AG09319 (cell line): ENCODE results near the gene DNAJC30.

Source experiments
- DNase-seq: peaks from one replicate; pipeline ENCODE4 v3.0.0-alpha.2; 2010; ENCODE audit warnings: low read depth; ENCODE audit errors: extremely low read depth
- TF ChIP-seq, protein P1 (sequence below): IDR thresholded peaks from 2 replicates; pipeline ENCODE4 v1.5.1; 2011; ENCODE audit warnings: low read depth, mild to moderate bottlenecking, inconsistent platforms, low read length, moderate library complexity

Gene DNAJC30

DNA sequence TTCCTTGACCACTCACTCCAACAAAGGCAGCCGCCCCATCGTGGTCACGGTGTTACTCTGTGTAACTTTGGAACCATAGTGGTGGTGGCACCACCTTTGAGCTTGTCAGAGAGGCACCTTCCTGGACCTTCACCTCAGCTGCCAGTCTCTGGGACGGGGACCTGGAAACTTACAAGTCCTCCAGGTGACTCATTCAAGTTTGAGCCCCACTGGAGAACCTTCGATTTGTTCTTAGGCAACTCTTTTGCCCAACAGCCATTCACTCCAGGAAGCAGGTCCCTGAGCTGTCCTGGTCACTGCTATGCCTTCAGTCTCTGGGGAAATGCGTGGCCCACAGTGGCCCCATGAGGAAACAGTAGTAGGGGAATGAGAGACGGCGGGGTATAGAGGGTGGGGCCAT lies 19.0 kb upstream of the DNAJC30 start:
- no peak for DNase-seq
- TF ChIP-seq, protein P1, sequence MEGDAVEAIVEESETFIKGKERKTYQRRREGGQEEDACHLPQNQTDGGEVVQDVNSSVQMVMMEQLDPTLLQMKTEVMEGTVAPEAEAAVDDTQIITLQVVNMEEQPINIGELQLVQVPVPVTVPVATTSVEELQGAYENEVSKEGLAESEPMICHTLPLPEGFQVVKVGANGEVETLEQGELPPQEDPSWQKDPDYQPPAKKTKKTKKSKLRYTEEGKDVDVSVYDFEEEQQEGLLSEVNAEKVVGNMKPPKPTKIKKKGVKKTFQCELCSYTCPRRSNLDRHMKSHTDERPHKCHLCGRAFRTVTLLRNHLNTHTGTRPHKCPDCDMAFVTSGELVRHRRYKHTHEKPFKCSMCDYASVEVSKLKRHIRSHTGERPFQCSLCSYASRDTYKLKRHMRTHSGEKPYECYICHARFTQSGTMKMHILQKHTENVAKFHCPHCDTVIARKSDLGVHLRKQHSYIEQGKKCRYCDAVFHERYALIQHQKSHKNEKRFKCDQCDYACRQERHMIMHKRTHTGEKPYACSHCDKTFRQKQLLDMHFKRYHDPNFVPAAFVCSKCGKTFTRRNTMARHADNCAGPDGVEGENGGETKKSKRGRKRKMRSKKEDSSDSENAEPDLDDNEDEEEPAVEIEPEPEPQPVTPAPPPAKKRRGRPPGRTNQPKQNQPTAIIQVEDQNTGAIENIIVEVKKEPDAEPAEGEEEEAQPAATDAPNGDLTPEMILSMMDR: no peak

DNA sequence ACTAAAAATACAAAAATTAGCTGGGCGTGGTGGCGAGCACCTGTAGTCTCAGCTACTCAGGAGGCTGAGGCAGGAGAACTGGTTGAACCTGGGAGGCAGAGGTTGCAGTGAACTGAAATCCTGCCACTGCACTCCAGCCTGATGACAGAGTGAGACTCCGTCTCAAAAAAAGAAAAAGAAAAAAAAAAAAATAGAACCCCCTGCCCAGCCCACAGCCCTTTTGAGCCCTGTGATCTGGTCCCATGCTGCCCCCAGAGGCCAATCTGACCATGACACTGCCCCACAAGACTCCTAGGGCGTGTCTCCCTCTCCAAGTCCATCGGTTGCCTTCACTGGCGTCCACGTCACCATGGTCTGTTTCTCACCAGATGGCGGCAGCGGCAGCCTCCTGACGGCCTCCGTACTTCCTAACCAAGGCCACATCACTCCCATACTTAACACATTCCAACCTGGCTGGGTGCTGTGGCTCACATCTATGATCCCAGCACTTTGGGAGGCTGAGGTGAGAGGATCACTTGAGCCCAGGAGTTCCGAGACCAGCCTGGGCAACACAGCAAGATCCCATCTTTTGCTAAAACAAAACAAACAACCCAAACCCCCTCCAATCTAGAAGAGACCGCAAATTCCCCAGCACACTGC lies 18.2 kb upstream of the DNAJC30 start:
- TF ChIP-seq, protein P1: peak; percentile 55
- no peak for DNase-seq

DNA sequence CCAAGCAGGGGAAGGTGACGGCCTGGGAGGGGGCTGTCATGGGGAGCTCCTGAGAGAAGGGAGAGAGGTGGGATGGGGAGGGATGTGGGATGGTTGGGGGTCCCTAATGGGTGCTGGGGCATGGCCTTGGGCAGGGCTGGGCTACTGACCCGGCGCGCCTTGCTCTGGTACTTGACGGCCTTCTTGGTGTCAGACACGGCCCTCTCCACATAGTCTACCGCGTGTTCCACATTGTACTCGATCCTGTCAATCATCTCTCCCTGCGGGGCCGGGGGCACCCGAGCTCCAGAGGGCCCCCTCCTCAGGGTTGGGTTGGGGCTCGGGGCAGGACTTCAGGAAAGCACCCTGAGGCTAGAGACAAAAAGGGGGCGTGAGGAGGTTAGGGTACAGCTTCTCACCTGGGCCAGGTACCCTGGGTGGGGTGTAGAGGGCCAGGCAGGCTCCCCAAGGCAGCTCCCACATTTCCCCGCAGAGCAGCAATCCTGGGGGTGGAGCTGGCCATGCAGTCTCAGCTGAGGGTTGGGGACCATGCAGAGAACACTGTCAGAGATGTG lies 17.4 kb upstream of the DNAJC30 start:
- DNase-seq: no peak
- TF ChIP-seq, protein P1: no peak

DNA sequence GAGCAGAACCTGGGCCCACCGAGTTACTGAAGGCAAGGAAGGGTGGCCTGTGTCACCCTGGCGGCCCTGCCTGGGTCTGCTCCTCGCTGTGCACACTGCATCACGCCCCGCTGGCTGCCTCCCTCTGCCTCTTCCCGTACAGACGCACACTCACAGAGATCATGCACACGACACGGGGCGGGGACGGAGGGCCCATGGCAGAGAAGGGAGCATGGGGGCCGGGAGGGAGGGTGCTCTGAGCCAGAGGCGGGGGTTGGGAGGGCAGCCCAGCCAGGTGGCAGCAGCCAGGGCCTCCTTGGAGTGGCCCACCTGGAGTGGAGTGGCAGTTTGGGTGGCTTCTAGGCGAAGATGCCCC lies 16.8 kb upstream of the DNAJC30 start:
- TF ChIP-seq, protein P1: no peak
- no peak for DNase-seq

DNA sequence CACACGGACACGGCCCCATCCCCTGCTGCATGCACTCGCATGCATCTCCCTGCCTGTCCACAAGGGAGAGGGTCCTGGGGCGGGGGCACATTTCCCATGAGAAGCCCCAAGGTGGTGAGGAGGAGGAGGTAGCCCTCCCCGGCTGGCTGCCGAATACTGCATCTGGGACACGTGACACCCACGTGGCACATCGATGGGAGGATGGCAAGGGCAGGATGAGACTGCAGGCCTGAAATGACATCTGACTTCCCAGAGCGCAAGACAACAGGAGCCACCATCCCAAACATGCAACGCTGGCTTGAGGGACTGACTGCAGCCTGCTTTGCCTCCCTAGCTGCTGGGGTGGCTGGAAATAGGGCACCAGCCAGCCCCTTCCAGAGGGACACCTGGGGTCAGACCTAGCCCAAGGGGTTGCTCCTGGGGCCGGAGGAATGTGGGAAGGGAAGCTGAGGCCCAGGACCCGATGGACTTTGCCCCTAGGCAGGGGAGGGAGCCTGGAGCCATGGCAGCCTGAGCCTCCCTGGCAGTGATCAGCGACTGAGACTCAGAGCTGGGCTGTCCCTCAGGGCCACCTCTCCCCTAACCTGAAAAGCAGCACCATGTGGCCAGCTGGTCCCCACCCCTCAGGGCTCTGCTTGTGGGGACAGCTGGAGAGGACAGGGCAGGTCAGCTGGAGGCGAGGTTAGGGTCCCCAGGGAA lies 16.3 kb upstream of the DNAJC30 start:
- TF ChIP-seq, protein P1: no peak
- no peak for DNase-seq

DNA sequence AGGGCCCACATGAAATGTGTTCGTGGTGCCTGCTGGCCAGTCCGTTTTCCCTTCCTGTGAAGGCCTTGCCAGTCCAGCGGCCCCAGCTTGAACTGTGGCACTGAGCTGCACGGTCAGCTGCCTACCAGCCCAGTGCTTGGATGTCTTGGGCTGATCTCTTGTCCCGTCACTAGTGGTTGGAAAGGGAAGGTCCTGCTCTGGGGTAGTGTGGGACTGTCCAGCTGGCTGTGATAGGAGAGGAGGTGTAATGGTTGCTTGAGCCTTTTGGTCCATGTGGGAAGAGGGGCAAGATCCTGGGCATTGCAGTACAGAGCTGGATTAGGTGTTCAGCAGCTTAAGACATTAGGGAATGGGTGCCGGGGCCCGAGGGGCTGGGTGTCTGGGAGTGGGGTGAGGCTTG lies 15.2 kb upstream of the DNAJC30 start:
- TF ChIP-seq, protein P1: no peak
- DNase-seq: no peak

GRCh38 chr7:73696372-73696771 lies 13.1 kb upstream of the DNAJC30 start:
- no peak for DNase-seq
- TF ChIP-seq, protein P1: no peak
